HG02852 (cell line): Measurements from ENCODE around the gene NETO1.

ENCODE experiments used
- ATAC-seq: cut with Tn5 transposase; IDR thresholded peaks from one replicate; pipeline ENCODE4 v1.9.1; 2021; ENCODE audit warnings: mild to moderate bottlenecking, moderate library complexity; ENCODE audit not compliant: unreplicated experiment

NETO1 gene

GRCh38 chr18:72738136-72738535 is 129.7 kb downstream of the NETO1 start:
- no peak for ATAC-seq

GRCh38 chr18:72727776-72728175 is 140.0 kb downstream of the NETO1 start:
- no peak for ATAC-seq

- no peak for ATAC-seq
These were observed 140.6 kb downstream of the NETO1 start for GRCh38 chr18:72727038-72727655.

- ATAC-seq = no peak
These were observed 141.6 kb downstream of the NETO1 start for GRCh38 chr18:72726201-72726600.

- no peak for ATAC-seq
These were observed 146.5 kb downstream of the NETO1 start for GRCh38 chr18:72721330-72721729.

GRCh38 chr18:72720116-72720515 is 147.7 kb downstream of the NETO1 start:
- ATAC-seq = no peak

- no peak for ATAC-seq
These were observed 163.6 kb downstream of the NETO1 start for GRCh38 chr18:72704202-72704601.

GRCh38 chr18:72700961-72701710 is 166.7 kb downstream of the NETO1 start:
- ATAC-seq = no peak

- ATAC-seq = no peak
These were observed 170.1 kb downstream of the NETO1 start for GRCh38 chr18:72697706-72698105.

- ATAC-seq = no peak
These were observed 175.2 kb downstream of the NETO1 start for GRCh38 chr18:72692595-72692994.
